HL-60 (cell line): ENCODE data around the gene ACACB.
A peak's percentile ranks its signal among the peaks of the same experiment; 100 is the strongest.

ENCODE experiments used
- DNase-seq, 2 experiments: peaks; one replicate each; pipeline ENCODE4 v3.0.0-alpha.2; 2010 to 2020; ENCODE audit warnings: low read depth in 1 of 2, low spot score in 1 of 2
- H3K27ac ChIP-seq: fragments of 250-450 bp; sonication (Bioruptor Pico); replicated peaks from 2 replicates; pipeline ENCODE4 v1.5.1; 2020; ENCODE audit warnings: mild to moderate bottlenecking, moderate library complexity
- H3K27me3 ChIP-seq: fragments of 250-450 bp; sonication (Bioruptor Pico); 2 replicates; pipeline ENCODE4 v1.5.1; 2021; ENCODE audit warnings: mild to moderate bottlenecking, moderate library complexity; ENCODE audit not compliant: insufficient read depth, poor library complexity, severe bottlenecking
- H3K4me3 ChIP-seq: replicated peaks from 2 replicates; pipeline ENCODE4 v1.5.1; 2011; ENCODE audit warnings: mild to moderate bottlenecking, control low read depth, low read length; ENCODE audit not compliant: insufficient read depth
- CTCF ChIP-seq: IDR thresholded peaks from one replicate; pipeline ENCODE4 v1.5.1; 2011; ENCODE audit warnings: low read length, control low read depth, inconsistent platforms; ENCODE audit not compliant: insufficient read depth
- GABPA ChIP-seq: IDR thresholded peaks from 2 replicates; pipeline ENCODE4 v1.6.1; 2012; ENCODE audit warnings: low read depth
- POLR2AphosphoS5 ChIP-seq: IDR thresholded peaks from 2 replicates; pipeline ENCODE4 v1.6.1; 2012; ENCODE audit warnings: low read depth
- REST ChIP-seq: IDR thresholded peaks from 2 replicates; pipeline ENCODE4 v1.6.1; 2012; ENCODE audit warnings: low read depth; ENCODE audit not compliant: insufficient replicate concordance
- SPI1 ChIP-seq: IDR thresholded peaks from 2 replicates; pipeline ENCODE4 v1.6.1; 2012; ENCODE audit warnings: low read depth, mild to moderate bottlenecking, borderline replicate concordance

ACACB gene

GRCh38 chr12:109098651-109099050 is 17.7 kb upstream of the ACACB start:
- no peak for DNase-seq
- Histone ChIP-seq H3K27me3 (no peaks in the 10 kb centered on the region), H3K4me3 (peak overlapping the region; percentile 91), H3K27ac (peak overlapping the region; percentile 95)
- no peak for TF ChIP-seq SPI1

GRCh38 chr12:109099431-109100020 is 16.9 kb upstream of the ACACB start:
- H3K27ac ChIP-seq: no peak overlapping the region
- H3K27me3 ChIP-seq: no peaks in the 10 kb centered on the region
- DNase-seq: no peak
- TF ChIP-seq POLR2AphosphoS5 (no peak), CTCF (no peak), REST (no peak), SPI1 (no peak), GABPA (no peak)
- H3K4me3 ChIP-seq: no peak overlapping the region

DNA sequence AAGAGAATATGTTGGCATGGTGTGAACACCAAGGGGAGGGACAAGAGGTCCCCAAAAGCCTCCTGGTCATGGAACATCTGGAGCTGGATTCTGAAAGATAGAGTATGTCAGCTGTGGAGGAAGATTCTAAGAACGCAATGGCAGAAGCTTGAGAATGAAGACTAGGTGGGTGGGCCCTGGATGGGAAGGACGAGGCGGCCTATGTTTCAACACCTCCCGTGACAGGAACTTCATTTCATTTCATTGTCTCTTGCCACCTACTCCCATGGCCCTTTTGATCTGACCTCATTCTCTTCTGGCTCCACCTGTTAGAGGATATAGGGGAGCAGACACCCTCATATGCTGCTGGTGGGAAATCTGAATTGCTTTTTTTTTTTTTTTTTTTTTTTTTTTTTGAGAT is 15.6 kb upstream of the ACACB start:
- no peak for TF ChIP-seq GABPA
- no peak for TF ChIP-seq REST
- no peak for TF ChIP-seq SPI1
- no peak for TF ChIP-seq POLR2AphosphoS5
- TF ChIP-seq CTCF: no peak
- Histone ChIP-seq H3K27me3 (no peaks in the 10 kb centered on the region), H3K4me3 (no peak overlapping the region), H3K27ac (no peak overlapping the region)
- no peak for DNase-seq

DNA sequence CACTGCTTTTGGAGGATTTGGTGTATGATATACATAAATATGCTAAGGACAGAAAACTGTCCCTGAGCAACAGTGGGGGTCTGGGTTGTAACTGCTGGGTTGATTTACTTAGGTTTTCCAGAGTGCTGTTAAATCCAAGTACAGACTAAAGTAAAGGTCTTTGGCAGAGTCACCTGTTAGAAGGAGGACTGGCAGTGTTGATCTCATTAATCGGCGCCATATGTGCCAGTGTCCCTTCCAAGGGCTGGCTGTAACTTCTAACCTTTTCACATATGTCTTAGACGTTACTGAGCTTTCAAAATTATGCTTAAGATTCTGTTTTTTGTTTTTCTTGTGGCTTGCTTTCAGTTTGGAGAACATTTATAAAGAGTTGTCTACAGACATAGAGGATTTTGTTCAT is 13.9 kb upstream of the ACACB start:
- TF ChIP-seq GABPA (no peak), CTCF (no peak), POLR2AphosphoS5 (no peak), SPI1 (no peak), REST (no peak)
- Histone ChIP-seq H3K27ac (no peak overlapping the region), H3K27me3 (no peaks in the 10 kb centered on the region), H3K4me3 (no peak overlapping the region)
- DNase-seq: no peak
